ENCODE measurements around the gene FAAP100.

DNA sequence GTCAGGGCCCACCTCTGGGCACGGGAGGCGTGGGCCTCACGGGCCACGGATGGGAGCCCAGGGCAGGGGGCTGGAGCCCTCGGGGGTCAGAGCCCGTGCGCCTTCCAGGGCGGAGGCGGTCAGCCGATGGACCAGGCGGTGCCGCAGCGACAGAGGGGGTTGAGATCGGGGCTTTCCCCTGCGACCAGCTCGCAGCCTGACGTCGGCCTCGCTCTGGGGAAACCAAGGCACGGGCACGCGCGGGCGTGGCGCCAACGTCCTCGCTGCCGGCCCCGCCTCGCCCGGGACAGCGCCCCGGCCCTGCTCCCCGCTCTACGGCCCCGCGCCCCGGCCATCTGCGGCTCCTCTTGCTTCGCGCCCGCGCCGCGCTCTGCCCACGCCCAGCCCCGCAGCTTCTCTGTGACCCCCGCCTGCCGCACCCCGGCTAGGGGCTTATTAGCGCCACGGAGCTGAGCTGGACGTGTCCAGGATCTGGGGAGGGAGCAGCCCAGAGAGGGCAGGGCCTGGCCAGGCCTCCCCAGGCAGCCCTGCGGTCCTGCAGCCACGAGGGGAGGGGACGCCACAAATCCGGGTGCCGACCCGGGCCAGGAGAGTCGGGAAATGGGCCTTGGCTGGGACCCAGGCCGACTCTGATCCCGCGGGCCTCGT lies 53.1 kb downstream of the FAAP100 start:
- TF ChIP-seq POLR2A (IDR thresholded peaks at IDR 0.05) (no peak), CTCF (IDR thresholded peaks at IDR 0.05) (no peak), EP300 (IDR thresholded peaks at IDR 0.05) (no peak)

All from tibial nerve (tissue), 4 donors.